Measurements from ENCODE around the gene EXD3.
"Not testable (repeated sequence)": the region's sequence is repeated elsewhere in the genome, so short reads cannot be mapped to it uniquely, and the experiment has no call there.

The EXD3 gene

GRCh38 chr9:137394866-137395665, 27.9 kb downstream of the EXD3 start:
- DNase-seq = no peak

- DNase-seq = no peak
Measured at GRCh38 chr9:137393176-137394150, 29.5 kb downstream of the EXD3 start.

DNA sequence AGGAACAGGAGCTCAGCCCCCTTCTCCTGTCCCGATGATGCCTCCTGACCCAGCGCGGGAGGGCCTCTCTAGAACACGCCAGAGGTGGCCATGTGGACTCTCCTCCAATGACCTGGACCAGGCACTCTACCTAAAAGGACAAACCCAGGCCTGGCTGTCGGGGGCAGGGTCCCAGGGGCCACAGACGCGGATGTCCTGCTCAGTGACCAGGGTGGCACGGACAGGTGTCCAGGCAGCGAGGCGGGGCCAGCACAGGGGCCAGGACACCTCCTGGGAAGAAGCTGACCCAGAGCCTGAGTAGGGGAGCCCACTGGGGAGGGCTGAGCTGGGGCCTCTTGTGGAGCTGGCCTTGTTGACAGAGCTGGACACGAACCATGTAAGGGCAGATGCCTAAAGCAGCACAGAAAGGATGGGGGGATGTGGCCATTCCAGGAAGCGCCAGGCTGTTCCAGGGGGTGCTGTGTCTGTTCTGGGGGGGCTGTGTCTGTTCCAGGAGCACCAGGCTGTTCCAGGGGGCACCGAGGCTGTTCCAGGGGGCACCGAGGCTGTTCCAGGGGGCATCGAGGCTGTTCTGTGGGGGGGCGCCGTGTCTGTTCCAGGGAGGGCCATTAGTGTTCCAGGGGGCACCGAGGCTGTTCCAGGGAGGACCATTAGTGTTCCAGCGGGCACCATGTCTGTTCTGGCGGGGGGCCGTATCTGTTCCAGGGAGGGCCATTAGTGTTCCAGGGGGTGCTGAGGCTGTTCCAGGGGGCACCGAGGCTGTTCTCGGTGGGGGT, 30.5 kb downstream of the EXD3 start:
- DNase-seq = no peak

- no peak for DNase-seq
Measured at GRCh38 chr9:137391411-137391754, 31.6 kb downstream of the EXD3 start.

GRCh38 chr9:137390553-137391410, 32.2 kb downstream of the EXD3 start:
- DNase-seq = no peak

GRCh38 chr9:137389428-137389746, 33.6 kb downstream of the EXD3 start:
- no peak for DNase-seq

DNA sequence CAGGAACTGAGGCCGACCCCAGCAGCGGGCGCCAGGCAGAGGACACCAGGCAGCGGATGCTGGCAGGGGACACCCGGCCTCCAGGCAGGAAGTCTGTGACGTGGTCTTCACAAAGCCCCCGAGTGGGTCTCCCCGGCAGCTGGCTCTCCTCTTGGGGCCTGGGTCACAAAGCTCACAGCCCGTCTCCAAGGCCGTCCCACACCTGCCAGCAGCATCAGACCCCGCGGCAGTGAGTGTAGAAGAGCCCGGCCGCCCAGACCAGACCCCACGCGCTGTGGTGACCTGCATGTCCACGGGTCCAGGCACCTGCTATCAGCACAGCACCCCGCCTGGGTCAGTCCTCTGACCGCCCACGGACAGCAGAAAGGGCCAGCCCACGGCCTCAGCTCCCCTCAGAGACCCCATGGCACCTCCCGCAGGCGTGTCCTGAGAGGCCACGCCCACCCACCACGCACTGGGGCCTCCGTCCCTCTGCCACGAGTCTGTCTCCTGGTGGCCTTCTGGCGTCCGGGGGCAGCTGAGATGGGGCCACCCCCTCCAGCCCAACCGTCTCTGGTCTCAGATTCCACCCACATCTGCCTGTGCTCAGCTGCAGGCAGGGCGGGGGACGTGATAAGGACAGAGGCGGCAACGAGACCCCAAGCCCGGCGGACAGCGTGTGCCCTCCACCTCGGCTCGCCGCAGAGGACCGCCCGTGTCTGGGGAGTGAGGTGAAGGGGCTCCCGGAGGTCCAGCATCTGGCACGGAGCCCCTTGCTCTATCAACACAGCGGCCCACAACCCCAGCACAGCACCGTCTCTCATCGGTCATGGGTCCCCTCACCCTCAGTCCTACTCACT, 34.2 kb downstream of the EXD3 start:
- DNase-seq = no peak

- no peak for DNase-seq
Measured at GRCh38 chr9:137387891-137388560, 34.9 kb downstream of the EXD3 start.

DNA sequence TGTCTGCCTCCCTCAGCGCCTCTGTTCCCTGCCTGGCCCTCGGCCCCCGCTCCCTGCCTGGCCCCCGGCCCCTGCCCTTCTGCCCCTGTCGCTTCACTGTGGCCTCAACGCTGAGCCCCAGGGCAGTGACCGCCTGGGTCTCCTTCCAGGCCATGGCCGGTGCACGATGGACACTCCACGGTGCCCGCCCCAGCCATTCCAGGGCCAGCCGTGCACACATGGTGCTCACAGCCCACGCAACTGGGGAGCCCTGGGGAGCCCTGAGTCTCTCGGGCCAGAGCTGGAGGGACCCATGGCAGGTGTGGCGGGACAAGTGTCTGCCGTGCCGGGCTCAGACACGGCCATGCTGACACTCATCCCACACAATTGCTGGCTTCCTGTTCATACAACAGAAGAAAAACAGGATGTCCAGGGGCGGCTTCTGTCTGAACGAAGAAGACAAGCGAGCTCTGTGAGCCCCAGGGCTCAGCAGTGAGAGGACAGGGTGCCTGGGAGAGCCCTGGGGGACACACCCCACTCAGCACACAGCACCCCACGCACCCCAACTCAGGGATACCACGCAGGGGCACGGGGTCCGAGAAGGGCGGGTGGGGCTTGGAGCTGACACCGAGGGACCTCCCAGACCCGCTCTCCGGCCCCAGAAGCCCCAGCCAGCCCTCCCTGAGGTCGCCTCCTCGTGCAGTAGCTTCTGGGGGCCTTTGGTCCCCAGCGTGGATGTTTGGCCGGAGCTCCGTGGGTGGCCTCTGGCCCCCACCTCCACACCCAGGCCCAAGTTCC, 35.7 kb downstream of the EXD3 start:
- DNase-seq = no peak

DNA sequence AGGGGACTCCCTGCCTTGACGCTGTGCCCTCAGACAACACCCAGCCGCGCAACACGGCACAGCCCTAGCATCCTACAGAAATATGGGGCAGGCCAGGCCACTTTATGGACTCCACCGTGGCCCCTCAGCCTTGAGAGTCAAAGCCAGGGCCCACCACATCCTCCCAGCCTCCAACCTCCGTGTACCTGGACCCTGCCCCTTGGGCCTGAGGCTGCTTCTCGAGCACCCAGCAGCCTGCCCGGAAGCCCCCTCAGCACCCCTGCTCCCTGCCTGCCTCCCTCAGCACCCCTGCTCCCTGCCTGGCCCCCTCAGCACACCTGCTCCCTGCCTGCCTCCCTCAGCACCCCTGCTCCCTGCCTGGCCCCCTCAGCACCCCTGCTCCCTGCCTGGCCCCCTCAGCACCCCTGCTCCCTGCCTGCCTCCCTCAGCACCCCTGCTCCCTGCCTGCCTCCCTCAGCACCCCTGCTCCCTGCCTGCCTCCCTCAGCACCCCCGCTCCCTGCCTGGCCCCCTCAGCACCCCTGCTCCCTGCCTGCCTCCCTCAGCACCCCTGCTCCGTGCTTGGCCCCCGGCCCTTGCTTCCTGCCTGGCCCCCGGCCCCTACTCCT, 36.4 kb downstream of the EXD3 start:
- DNase-seq = not testable (repeated sequence)

DNA sequence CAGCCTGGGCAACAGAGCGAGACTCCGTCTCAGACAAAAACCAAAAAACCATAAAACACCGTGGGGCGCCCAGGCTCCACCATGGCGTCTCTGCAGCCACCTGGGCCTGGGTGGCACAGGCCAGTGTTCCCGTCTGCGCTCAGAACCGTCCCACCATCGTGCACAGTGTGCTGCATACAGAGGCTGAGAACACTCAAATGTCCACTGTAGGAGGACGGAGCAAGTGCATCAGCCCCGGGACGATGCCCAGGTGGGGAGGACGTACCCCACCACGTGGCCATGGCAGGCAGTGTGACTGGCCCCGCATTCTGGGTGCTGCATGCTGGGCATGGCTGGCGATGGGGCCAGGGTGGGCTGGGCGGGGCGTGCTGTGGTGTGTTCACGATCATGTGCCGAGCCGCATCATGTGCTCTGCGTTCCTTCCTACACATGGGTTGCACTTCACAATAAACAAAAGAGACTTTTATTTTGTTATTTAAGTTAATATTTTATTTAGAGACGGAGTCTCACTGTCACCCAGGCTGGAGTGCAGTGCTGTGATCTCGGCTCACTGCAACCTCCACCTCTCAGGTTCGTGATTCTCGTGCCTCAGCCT, 37.8 kb downstream of the EXD3 start:
- DNase-seq = no peak

DNA sequence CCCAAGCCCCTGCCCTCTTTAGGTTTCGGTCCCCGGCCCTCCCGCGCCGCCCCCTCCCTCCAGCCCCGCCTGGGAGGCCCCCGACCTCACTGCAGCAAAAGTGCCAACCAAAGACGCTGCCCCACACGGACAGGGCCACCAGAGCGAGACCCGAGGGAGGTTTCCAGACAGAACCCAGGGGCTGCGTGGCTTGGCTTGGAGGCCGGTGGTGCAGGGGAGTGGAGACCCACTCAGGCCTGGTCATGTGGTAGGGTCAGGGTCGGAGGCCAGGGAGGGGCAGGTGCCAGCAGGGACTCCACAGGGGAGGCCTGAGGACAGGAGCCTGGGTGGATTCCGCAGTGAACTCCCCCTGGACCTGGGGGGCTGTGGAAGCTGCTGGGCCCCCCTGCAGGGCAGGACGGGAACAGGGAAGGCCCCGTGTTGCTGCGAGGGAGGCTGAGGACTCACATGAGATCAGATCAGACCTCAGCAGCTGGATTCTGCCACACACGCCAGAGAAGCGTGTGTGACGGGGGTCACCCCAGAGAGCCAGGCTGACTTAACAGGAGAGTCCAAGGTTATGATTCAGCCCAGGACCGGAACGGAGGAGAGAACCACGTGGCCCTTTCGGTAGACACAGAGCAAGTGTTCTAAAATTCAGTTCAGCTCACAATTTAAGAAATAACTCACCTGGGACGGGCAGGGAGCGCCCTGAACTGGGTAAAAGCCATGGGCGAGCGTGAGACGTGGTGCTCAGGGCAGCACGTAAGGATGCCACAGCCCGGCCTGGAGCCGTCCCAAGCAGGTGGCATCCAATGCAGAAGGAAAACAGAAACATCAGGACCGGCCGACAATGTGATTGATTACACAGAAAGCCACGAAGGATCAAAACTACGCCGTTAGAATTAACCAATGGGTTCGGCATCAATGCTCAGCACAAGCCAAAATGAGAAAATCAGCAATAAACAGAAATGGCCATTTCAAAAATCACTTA, 38.9 kb downstream of the EXD3 start:
- no peak for DNase-seq

DNA sequence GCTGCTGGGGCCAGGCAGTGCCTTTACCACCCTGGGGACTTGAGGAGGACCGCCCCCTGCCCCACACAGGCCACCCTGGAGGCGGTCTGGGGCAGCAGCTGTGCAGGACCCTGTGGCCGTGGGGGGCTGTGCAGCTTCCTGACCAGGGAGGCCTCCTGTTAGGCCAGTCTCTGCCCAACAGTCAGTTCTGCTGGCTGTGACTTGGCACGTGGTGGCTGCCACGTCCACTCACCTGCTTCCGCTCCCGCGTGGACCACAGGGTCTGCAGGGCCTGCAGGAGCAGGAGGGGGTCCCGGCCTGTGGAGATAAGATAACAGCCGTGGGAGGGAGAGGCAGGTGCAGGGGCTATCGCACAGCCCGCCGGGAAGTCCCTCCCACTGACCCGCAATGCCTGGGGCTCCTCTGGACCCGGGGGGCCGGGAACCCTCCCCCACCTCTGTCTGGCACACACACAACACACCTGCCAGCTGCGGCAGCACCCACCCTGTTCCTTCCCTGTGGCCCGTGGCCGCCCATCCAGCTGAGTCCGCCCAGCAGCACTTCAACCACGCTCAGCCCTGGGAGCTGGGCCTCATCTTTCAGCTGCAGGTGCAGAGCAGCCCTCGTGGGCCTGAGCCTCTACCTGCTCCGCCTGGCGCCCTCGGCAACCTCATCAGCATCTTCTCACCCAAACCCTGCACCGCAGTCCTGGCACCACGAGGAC, 39.7 kb downstream of the EXD3 start:
- no peak for DNase-seq

GRCh38 chr9:137382444-137383080, 40.4 kb downstream of the EXD3 start:
- DNase-seq = no peak

DNA sequence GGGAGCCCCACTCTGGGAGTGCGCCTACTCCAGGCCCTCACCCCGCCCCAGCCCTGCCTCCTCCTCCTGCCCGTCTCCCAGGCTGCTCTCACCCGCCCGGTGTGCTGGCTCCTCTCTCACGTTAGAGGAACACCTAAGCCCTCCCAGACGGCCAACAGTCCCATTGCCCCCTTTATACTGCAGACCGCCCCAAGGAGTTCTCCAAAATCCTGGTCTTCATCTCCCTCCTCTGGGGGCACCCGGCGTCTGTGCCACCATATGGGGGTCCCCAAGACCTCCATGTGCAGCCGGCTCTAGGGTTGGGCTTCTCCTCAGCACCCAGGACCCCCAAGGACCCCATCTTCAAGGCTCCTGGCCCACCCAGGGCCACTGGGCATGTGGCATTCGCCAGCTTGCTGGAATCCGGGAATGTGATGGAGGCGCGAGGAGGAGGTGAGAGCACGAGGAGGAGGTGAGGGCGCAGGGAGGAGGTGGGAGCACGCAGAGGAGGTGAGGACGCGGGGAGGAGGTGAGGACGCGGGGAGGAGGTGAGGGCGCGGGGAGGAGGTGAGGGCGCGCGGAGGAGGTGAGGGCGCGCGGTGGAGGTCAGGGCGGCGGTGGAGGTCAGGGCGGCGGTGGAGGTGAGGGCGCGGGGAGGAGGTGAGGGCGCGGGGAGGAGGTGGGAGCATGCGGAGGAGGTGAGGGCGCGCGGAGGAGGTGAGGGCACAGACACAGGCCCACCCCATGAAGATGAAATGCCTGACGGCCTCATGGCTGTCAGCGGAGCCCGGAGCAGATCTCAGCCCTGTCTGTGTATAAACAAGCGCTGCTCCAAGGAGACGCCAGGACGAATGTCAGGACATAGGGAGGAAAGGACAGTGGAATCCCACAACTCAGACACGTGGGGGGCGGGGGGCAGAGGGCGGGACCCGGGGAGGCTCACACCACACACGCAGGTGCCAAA, 41.2 kb downstream of the EXD3 start:
- no peak for DNase-seq

Measured in right kidney (tissue), 1 donor.